Activated CD4-positive, alpha-beta T cell treated with anti-CD3 and anti-CD28 coated beads, Interleukin-2, amount 10 ng/mL, durations not matched to agents 7 days and 5 days (primary cell): ENCODE results near the gene KIAA0513. TPM values are rescaled to one million over a fixed set of nuclear protein-coding genes. Genes with fewer than 3 reads are reported as not detected.

Experiments
- CTCF ChIA-PET: fragments of 350-600 bp; sonication (Branson Sonifier 250); formaldehyde crosslinking; loops from one replicate; lab custom pipeline; 2021; ENCODE audit warnings: antibody characterized with exemption; lab: Charles Lee
- POLR2A ChIA-PET: fragments of 350-600 bp; sonication (Branson Sonifier 250); formaldehyde crosslinking; loops from one replicate; lab custom pipeline; 2021; ENCODE audit warnings: antibody characterized with exemption; lab: Charles Lee
- DNase-seq: peaks from one replicate; pipeline ENCODE4 v3.0.0-alpha.2; 2020
- H3K27ac Mint-ChIP-seq: one replicate; pipeline ENCODE4 v1.8.0; 2021; ENCODE audit warnings: mild to moderate bottlenecking, moderate library complexity, mixed read lengths
- H3K27me3 Mint-ChIP-seq: one replicate; pipeline ENCODE4 v1.8.0; 2021; ENCODE audit warnings: mixed read lengths
- H3K36me3 Mint-ChIP-seq: one replicate; pipeline ENCODE4 v1.8.0; 2021; ENCODE audit warnings: low read depth, mixed read lengths
- H3K4me1 Mint-ChIP-seq: one replicate; pipeline ENCODE4 v1.8.0; 2021; ENCODE audit warnings: mixed read lengths
- H3K4me3 Mint-ChIP-seq: one replicate; pipeline ENCODE4 v1.8.0; 2021; ENCODE audit warnings: mild to moderate bottlenecking, moderate library complexity, mixed read lengths
- H3K9me3 Mint-ChIP-seq: one replicate; pipeline ENCODE4 v1.8.0; 2021; ENCODE audit warnings: mixed read lengths
- total RNA-seq, 2 experiments: library from RNA; stranded (reverse); gene quantifications; one replicate each; pipeline ENCODE4 v1.2.3, GENCODE V29; 2021

KIAA0513 gene
- total RNA-seq, 2 experiments from 2014 or later = 13.6 to 14.8 TPM

DNA sequence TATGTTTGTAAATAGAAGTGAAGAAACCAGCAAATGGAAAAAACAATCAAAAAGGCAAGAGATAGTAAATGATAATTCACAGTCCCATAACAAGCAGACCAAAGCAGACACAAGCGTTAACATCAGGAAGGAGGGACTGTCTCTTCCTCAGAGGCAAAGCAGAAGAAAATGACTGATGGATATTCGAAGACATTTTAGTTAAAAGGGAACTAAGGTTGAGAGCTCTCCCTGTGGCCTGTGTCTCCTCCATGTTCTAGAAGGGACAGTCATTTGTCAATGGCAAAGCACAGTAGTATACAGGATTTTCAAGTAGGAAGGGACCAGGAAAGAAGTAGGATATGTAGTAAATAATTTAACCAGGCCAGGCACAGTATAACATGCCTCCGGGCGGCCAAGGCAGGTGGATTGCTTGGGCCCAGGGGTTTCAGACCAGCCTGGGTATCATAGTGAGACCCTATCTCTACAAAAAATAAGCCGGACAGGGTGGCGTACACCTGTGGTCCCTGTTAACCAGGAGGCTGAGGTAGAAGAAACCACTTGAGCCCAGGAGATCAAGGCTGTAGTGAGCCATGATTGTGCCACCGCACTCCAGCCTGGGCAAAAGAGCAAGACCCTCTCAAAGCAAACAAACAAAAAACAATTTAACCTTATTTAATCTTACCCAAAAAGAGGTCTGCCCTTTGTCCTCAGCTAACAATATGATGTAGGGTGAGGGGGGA lies 19.9 kb upstream of the KIAA0513 start:
- Mint-ChIP-seq H3K36me3 (peaks cover 7% of the 10 kb centered on the region), H3K27ac (no peak overlapping the region), H3K27me3 (no peaks in the 10 kb centered on the region), H3K4me1 (peaks cover 53% of the 10 kb centered on the region), H3K9me3 (no peaks in the 10 kb centered on the region), H3K4me3 (no peak overlapping the region)
- no peak for DNase-seq
- POLR2A ChIA-PET = no interaction called here
- CTCF ChIA-PET = interaction anchor here (1.5 to 1.9 kb wide), 2 partner anchors 9 to 79 kb away, joined by 4 to 6 read pairs; no protein-coding TSS in a partner anchor

DNA sequence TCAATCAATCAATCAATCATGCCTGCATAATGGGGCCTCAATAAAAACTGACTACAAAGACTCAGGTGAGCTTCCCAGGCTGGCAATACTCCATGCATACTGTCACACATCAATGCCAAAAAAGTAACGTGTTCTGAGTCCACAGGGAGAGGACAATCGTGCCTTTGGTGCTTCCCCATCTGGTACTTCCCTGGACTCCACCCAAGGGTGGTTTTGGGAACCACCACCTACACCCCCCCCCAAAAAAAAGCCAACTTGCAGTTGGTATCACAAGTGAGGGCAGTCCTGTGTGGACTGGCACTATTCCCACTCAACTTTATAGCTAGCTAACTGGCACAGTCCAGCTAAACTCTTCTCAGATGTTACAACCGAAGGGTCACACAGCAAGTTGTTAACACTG lies 19.3 kb upstream of the KIAA0513 start:
- no peak overlapping the region for H3K4me3 Mint-ChIP-seq
- no peaks in the 10 kb centered on the region for H3K27me3 Mint-ChIP-seq
- ChIA-PET POLR2A (no interaction called here), CTCF (interaction anchor here (0.6 to 1.9 kb wide), 4 partner anchors 9 to 472 kb away, joined by 4 to 6 read pairs (median 4); no protein-coding TSS in a partner anchor)
- H3K9me3 Mint-ChIP-seq = no peaks in the 10 kb centered on the region
- H3K27ac Mint-ChIP-seq = no peak overlapping the region
- no peak for DNase-seq
- peaks cover 7% of the 10 kb centered on the region for H3K36me3 Mint-ChIP-seq
- H3K4me1 Mint-ChIP-seq = peaks cover 51% of the 10 kb centered on the region

DNA sequence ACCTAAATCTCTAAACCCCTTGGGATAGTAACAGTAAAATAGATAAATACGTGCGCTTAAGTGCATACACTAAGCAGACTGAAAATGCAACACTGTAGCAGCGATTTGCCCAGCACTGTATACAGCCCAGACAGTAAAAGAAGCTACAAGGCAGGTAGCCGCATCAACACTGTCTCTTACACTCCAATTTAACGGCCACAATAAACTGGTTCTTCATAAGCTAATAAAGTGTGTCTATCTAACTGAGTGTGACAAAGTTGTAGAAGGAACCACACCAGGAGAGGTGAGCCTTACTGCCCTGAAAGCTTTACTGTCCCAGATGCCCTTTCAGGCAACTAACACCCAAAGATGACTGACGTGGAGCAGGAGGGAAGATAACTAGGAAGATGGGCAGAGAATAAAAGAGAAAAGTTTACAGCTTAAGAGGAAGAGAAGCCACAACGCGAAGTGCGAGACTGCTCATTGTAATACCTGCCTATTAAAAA lies 17.1 kb upstream of the KIAA0513 start:
- Mint-ChIP-seq H3K4me3 (peak overlapping the region; percentile 96), H3K27ac (peak overlapping the region; percentile 97), H3K9me3 (no peaks in the 10 kb centered on the region), H3K27me3 (no peaks in the 10 kb centered on the region), H3K4me1 (peaks cover 37% of the 10 kb centered on the region), H3K36me3 (peaks cover 7% of the 10 kb centered on the region)
- CTCF ChIA-PET = interaction anchor here (0.8 to 1.8 kb wide), 4 partner anchors 11 to 74 kb away, joined by 3 to 12 read pairs (median 3); partner anchors contain the start of gene KIAA0513
- no peak for DNase-seq
- POLR2A ChIA-PET = interaction anchor here (0.6 to 1.3 kb wide), 3 partner anchors 17 to 58 kb away, joined by 3 read pairs; partner anchors contain the start of gene KIAA0513

DNA sequence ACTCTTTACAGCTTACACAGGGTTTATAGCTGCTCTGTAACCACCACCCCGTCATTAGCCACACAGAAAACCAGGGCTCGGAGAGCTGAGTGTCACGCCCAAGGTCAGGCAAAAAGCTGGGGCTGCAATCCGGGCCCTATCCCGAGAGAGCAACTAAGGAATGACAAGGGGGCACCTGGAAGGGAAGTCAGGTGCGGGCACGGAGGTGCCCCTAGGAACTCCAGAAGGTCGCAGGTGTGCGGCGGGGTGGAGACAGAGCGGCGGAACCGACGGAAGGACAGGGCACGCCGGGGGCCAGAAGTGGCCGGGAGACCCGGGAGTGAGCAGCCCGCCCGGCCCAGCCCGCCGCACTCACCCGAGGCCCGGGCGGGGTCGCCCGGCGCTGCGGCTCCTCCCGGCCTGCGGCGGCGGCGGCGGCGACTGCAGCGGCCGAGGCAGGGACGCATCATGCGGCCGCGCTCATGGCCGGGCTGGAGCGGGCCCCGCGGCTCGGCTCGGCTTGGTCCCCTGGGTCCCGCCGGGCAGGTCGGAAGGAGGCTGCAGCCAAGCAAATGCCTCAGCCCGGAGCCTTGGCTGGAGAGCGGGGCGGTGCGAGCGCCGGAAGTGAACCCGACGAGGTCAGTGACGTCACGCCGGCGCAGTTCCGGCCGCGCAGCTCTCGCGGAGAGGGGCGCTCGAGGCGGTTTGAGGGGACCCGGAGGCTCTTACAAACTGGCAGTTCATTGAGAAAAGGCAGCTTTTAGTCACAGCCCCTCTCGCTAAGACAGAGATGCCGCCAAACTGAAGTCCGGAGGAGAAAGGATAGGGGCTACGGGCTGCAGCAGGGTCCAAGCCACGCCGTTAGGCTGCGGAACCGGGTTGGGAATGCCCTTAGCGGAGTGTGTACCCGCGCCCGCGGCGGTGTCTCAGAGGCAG lies 16.4 kb upstream of the KIAA0513 start, which contains the start of gene ZDHHC7:
TSS of gene ZDHHC7 (minus strand) at position 605 of the 915 bp plus-strand sequence. CDS start 20,917 bp downstream, outside the sequence.
- CTCF ChIA-PET = interaction anchor here (0.8 to 1.8 kb wide), 4 partner anchors 13 to 258 kb away, joined by 3 to 12 read pairs (median 3); partner anchors contain the start of gene KIAA0513
- peaks cover 39% of the 10 kb centered on the region for H3K4me1 Mint-ChIP-seq
- H3K27me3 Mint-ChIP-seq = no peaks in the 10 kb centered on the region
- POLR2A ChIA-PET = interaction anchor here (0.6 to 1.3 kb wide), 4 partner anchors 17 to 201 kb away, joined by 3 read pairs; partner anchors contain the start of gene KIAA0513
- H3K4me3 Mint-ChIP-seq = peak within 1 kb of the TSS; percentile 96
- peaks cover 7% of the 10 kb centered on the region for H3K36me3 Mint-ChIP-seq
- peak; percentile 85 for DNase-seq
- H3K9me3 Mint-ChIP-seq = no peaks in the 10 kb centered on the region
- peak within 1 kb of the TSS; percentile 99 for H3K27ac Mint-ChIP-seq

DNA sequence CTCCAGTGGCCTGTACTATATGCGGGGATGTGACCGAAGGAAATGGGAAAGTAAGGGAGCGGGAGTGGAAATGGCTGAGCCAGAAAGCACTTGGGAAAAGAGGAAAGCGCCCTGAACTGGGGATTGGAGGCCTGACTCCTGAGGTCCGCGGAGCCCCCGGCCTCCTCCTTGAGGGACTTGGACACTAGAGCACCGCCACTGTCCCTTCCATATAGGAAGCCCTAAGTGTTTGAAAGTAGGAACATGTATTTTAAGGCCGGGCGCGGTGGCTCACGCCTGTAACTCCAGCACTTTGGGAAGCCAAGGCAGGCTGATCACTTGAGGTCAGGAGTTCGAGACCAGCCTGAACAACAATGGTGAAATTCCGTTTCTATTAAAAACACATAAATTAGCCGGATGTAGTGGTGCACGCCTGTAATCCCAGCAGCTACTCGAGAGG lies 15.7 kb upstream of the KIAA0513 start:
- CTCF ChIA-PET = interaction anchor here (1.5 to 2.7 kb wide), 3 partner anchors 16 to 259 kb away, joined by 3 to 12 read pairs (median 8); partner anchors contain the start of gene KIAA0513
- H3K27ac Mint-ChIP-seq = peak overlapping the region; percentile 99
- H3K27me3 Mint-ChIP-seq = no peaks in the 10 kb centered on the region
- H3K4me1 Mint-ChIP-seq = peaks cover 41% of the 10 kb centered on the region
- H3K4me3 Mint-ChIP-seq = peak overlapping the region; percentile 96
- no peaks in the 10 kb centered on the region for H3K9me3 Mint-ChIP-seq
- POLR2A ChIA-PET = interaction anchor here (0.7 kb wide), 1 partner anchor 201 kb away, joined by 3 read pairs; no protein-coding TSS in a partner anchor
- H3K36me3 Mint-ChIP-seq = peaks cover 7% of the 10 kb centered on the region
- DNase-seq = no peak

DNA sequence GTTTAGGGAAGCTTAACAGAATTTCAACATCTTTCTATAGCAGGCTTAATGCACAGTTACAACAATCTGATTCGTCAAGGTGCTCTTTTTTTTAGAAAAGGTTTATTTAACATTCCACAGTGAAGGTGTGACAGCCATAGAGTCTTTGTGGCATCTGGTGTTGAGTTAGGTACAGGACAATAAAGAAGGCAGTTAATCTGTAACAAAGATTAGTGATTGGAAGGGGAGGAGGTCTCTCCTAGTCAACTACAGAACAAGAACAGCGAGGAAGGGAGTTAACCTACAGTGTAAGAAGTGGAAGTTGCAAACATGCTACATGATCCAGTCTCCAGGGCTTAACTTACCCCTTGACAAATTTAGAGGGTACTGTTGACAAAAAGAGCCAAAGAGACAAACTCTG lies 13.3 kb upstream of the KIAA0513 start:
- peaks cover 33% of the 10 kb centered on the region for H3K4me1 Mint-ChIP-seq
- ChIA-PET POLR2A (no interaction called here), CTCF (interaction anchor here (1.6 to 2.7 kb wide), 2 partner anchors 8 to 13 kb away, joined by 3 to 8 read pairs; partner anchors contain the start of gene KIAA0513)
- DNase-seq = no peak
- no peaks in the 10 kb centered on the region for H3K9me3 Mint-ChIP-seq
- peaks cover 7% of the 10 kb centered on the region for H3K36me3 Mint-ChIP-seq
- no peak overlapping the region for H3K4me3 Mint-ChIP-seq
- H3K27me3 Mint-ChIP-seq = peaks cover 5% of the 10 kb centered on the region
- no peak overlapping the region for H3K27ac Mint-ChIP-seq

DNA sequence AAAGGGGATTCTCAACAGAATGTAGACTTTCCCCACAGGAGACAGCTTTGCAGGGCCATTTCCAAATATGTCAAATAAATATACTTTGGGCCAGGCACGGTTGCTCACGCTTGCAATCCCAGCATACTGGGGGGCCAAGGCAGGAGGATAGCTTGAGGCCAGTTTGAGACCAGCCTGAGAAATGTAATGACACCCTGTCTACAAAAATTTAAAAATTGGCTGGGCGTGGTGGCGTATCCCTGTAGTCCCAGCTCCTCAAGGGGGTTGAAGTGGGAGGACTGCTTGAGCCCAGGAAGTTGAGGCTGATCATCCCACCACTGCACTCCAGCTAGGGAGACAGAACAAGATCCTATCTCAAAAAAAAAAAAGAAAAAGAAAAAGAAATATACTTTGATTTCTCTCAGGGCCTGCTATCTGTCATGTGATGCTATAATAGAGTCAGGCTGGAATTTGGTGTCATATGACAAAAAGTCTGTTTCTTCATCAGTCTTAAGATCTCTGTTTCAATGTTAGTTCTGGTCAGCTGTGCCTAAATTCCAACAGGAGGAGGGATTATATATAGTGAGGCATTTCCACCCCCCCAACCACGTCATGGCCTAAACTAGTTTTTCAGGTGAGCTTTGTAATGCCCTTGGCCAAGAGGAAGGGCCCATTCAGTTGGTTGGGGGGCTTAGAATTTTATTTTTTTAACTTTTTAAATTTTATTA lies 12.0 kb upstream of the KIAA0513 start:
- ChIA-PET POLR2A (no interaction called here), CTCF (interaction anchor here (0.9 to 1.8 kb wide), 2 partner anchors 12 to 25 kb away, joined by 3 to 12 read pairs; partner anchors contain the start of gene KIAA0513)
- H3K4me3 Mint-ChIP-seq = no peak overlapping the region
- H3K27ac Mint-ChIP-seq = no peak overlapping the region
- peaks cover 5% of the 10 kb centered on the region for H3K27me3 Mint-ChIP-seq
- no peak for DNase-seq
- H3K9me3 Mint-ChIP-seq = no peaks in the 10 kb centered on the region
- H3K36me3 Mint-ChIP-seq = peaks cover 7% of the 10 kb centered on the region
- peaks cover 22% of the 10 kb centered on the region for H3K4me1 Mint-ChIP-seq

DNA sequence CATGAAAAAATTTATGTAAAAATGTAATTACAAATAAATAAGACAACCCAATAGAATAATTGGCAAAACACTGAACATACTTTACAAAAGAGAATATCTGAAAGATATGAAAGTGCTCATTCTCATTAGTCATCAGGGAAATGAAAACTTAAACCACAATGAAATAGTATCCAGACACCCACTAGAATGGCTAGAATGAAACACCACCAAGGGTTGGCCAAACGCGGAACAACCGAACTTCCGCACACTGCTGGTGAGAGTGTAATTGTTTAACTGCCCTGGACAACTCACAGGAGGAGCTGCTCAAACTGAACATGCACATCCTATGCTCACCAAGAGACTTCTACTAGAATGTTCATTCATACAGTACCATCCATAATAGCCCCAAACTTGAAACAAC lies 10.4 kb upstream of the KIAA0513 start:
- Mint-ChIP-seq H3K4me3 (no peak overlapping the region), H3K27ac (no peak overlapping the region), H3K9me3 (no peaks in the 10 kb centered on the region), H3K4me1 (peaks cover 16% of the 10 kb centered on the region), H3K36me3 (no peaks in the 10 kb centered on the region), H3K27me3 (peaks cover 5% of the 10 kb centered on the region)
- ChIA-PET CTCF (interaction anchor here (1.2 kb wide), 1 partner anchor 70 kb away, joined by 3 read pairs; no protein-coding TSS in a partner anchor), POLR2A (no interaction called here)
- DNase-seq = no peak

DNA sequence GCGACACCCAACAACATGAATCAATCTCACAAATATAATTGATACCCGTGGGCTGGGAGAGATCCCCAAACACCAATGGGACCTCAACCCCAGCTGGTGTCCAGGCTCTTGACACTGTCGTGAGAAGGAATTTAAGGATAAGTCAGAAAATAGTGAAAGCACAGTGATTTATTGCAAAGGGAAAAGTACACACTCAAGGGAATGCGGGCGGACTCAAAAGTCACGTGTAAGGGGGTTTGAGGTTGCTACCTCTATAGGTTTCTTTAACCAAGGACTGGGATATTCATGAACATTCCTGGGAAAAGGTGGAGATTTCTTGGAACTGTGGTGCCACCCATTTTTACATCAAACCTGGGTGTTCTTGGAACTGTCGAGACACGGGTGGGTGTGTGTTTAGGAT lies 10.0 kb upstream of the KIAA0513 start:
- no peaks in the 10 kb centered on the region for H3K9me3 Mint-ChIP-seq
- DNase-seq = no peak
- H3K27ac Mint-ChIP-seq = no peak overlapping the region
- ChIA-PET POLR2A (no interaction called here), CTCF (interaction anchor here (1.2 kb wide), 1 partner anchor 70 kb away, joined by 3 read pairs; no protein-coding TSS in a partner anchor)
- H3K36me3 Mint-ChIP-seq = no peaks in the 10 kb centered on the region
- peaks cover 14% of the 10 kb centered on the region for H3K4me1 Mint-ChIP-seq
- no peak overlapping the region for H3K4me3 Mint-ChIP-seq
- peaks cover 5% of the 10 kb centered on the region for H3K27me3 Mint-ChIP-seq

DNA sequence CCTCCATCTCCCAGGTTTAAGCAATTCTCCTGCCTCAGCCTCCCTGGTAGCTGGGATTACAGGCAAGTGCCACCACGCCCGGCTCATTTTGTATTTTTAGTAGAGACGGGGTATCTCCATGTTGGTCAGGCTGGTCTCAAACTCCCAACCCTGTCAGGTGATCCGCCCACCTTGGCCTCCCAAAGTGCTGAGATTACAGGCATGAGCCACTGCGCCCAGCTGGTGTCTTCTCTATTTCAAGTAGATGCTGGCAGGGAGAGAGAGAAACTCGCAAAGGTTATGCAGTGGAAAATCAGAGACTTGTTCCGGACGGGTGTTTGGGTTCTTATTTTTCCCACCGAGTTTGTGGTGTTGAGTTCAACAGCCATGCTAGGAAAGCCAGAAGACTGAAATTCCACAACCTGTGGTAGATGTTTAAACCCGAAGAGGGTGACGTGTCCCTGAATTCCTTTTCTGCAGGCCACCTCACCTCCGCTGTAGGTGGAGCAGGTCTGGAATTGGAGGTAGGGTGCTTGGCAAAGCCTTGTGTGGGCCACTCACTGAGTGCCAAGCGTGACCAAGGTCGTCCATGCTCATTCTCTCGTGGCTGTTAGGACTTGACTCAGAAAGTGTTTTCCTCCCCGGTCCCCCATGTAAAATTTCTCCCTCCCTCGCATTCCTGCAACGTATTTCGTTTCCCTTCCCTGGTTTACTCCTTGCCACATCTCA lies 8.9 kb upstream of the KIAA0513 start:
- H3K4me3 Mint-ChIP-seq = no peak overlapping the region
- H3K4me1 Mint-ChIP-seq = peaks cover 14% of the 10 kb centered on the region
- CTCF ChIA-PET = interaction anchor here (0.6 kb wide), 1 partner anchor 458 kb away, joined by 5 read pairs; no protein-coding TSS in a partner anchor
- H3K27ac Mint-ChIP-seq = no peak overlapping the region
- no peaks in the 10 kb centered on the region for H3K36me3 Mint-ChIP-seq
- H3K27me3 Mint-ChIP-seq = peaks cover 5% of the 10 kb centered on the region
- no peaks in the 10 kb centered on the region for H3K9me3 Mint-ChIP-seq
- POLR2A ChIA-PET = no interaction called here
- DNase-seq = no peak

DNA sequence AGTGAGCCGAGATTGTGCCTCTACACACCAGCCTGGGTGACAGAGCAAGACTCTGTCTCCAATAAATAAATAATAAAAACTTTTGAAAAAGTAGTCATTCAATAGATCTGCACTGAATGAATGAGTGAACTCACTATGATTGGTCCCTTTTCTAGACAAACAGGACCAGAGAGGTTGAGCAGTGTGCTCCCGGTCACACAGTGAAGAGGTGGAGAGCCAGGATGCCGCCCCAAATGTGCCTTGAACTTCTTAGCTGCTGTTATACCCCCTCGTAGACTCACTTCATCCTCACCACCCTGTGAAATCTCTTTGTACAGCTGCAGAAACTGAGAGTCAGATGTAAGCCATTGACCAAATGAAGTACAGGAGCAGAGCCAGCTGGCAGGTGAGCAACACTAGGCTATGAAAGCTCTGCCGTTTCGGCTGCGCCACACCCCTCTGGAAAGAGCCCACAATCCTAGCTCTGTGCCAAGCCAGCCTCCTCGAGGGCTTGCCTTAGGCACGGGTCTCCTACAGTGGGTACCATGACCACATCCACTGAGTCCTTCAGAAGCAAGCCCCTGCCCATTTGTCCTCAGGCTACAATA lies 7.8 kb upstream of the KIAA0513 start:
- Mint-ChIP-seq H3K4me3 (no peak overlapping the region), H3K36me3 (no peaks in the 10 kb centered on the region), H3K4me1 (peaks cover 14% of the 10 kb centered on the region), H3K9me3 (no peaks in the 10 kb centered on the region), H3K27me3 (peaks cover 5% of the 10 kb centered on the region), H3K27ac (no peak overlapping the region)
- CTCF ChIA-PET = interaction anchor here (0.5 to 0.7 kb wide), 2 partner anchors 11 to 568 kb away, joined by 3 to 4 read pairs; no protein-coding TSS in a partner anchor
- POLR2A ChIA-PET = no interaction called here
- no peak for DNase-seq
